Activated T-cell treated with anti-CD3 and anti-CD28 coated beads for 4 hours (primary cell): ENCODE data around the gene AQR.
"Not testable (repeated sequence)": the region's sequence is repeated elsewhere in the genome, so short reads cannot be mapped to it uniquely, and the experiment has no call there.

Source experiments
- DNase-seq: peaks from one replicate; pipeline ENCODE4 v3.0.0-alpha.2; 2020

AQR gene

DNA sequence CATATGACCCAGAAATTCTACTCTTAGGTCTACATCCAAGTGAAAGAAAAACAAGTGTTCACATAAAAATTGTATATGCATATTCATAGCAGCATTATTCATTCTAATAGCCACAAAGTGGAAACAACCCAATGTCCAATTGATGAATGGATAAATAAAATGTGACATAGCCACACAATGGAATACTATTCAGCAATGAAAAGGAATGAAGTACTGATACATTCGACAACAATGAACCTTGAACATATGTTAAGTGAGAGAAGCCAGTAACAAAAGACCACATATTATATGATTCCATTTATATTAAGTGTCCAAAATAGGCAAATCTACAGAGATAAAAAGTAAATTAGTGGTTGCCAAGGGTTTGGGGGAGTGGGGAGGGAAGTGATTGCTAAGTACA, 104.0 kb downstream of the AQR start:
- no peak for DNase-seq

GRCh38 chr15:34861214-34861613, 108.3 kb downstream of the AQR start:
- DNase-seq, result no peak

- no peak for DNase-seq
Measured at GRCh38 chr15:34855893-34856292, 113.6 kb downstream of the AQR start.

DNA sequence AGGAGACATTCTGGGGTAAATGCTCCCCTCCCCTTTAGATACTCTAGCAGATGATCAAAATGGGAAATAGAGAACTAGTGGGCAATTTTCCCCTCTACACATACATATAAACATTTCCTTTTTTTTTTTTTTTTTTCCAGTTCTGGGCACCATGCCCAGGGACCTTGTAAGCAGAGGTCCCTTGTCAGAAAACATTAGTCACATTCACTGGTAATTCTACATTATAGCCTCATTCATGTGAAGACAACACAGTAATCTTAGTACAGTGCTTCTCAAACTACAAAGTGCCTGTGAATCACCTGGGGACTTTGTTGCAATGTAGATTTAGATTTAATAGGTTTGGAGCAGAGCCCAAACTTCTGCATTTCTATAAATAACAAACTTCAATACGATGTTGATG, 114.1 kb downstream of the AQR start:
- DNase-seq, result no peak

DNA sequence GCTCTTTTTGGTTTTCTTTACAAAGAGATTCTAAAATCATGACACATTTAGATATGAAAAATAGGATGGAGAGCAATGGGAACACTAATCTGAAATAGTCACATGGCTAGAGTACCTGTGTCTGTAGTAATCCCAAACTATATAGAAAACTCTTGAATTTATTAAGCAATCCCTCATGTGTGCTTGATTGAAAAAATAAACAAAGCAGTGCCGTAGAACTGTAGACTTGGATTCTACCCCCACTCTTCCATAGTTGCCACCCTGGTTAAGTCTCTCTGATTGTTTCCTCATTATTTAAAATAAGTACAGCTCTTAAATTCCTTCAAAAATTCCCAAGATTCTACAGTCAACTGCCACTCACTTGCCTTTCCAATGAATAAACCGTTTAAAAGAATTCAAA, 115.3 kb downstream of the AQR start:
- DNase-seq, result no peak

GRCh38 chr15:34853001-34853758, 116.4 kb downstream of the AQR start:
- no peak for DNase-seq

GRCh38 chr15:34851751-34852150, 117.8 kb downstream of the AQR start:
- DNase-seq, result no peak

GRCh38 chr15:34851007-34851406, 118.5 kb downstream of the AQR start:
- DNase-seq, result no peak

GRCh38 chr15:34850121-34850520, 119.4 kb downstream of the AQR start:
- no peak for DNase-seq

DNA sequence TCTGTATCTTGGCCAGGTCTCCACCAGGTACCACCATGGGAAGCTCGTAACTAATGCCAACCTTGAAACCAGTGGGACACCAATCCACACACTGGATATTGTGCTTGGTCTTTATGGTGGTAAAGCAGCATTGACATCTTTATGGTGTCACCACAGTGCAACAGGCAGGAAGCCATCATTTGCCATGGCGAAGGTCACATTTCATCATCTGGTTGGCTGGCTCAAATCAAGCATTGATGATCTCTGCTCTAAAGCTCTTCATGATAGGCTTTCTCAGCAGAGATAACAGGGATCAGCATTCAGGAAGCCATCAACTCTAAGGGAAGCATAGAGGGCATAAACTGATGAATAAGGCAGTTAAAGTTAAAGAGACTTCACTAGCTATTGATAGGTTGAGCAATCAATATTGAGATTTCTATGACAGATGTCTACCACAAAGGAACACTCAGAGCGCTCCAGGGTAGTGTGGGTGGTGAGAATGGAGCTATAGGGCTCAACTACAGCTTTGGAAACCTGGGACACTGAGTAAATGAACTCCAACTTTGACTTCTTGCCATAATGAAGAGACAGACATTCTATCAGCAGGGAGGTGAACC, 120.1 kb downstream of the AQR start:
- no peak for DNase-seq

DNA sequence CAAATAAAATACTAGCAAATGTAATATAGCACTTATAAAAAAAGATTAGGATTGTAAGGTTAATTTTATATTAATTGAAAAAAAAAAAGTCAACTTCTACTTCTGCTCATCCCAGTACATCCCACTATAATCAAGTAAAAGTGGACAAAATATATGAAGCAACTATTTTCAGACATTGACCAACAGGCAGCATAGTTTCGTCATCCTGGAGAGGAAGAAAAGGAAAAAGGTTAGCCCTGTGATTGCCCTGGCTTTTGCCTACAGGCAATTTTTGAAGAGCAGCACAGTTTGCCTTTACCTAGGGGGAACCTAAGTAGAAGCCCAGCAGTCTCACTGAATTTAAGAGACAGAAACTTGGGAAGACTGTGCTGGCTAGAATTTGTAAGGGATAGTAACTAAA, 121.9 kb downstream of the AQR start:
- DNase-seq, result no peak

GRCh38 chr15:34841262-34841725, 128.2 kb downstream of the AQR start:
- DNase-seq, result no peak

DNA sequence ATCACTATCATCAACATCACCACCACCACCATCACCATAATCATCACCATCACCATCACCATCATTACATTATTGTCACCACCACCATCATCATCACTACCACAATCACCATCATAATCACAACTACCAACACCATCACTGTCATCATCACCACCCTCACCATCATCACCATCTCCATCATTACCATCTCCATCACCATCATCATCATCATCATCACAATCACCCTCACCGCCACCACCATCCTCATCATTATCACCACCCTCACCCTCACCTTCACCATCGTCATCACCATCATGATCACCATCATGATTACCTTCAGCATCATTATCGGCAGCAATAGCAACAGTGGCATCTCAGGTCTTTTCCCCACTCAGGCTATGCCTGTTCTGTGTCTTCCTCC, 131.3 kb downstream of the AQR start:
- no peak for DNase-seq

DNA sequence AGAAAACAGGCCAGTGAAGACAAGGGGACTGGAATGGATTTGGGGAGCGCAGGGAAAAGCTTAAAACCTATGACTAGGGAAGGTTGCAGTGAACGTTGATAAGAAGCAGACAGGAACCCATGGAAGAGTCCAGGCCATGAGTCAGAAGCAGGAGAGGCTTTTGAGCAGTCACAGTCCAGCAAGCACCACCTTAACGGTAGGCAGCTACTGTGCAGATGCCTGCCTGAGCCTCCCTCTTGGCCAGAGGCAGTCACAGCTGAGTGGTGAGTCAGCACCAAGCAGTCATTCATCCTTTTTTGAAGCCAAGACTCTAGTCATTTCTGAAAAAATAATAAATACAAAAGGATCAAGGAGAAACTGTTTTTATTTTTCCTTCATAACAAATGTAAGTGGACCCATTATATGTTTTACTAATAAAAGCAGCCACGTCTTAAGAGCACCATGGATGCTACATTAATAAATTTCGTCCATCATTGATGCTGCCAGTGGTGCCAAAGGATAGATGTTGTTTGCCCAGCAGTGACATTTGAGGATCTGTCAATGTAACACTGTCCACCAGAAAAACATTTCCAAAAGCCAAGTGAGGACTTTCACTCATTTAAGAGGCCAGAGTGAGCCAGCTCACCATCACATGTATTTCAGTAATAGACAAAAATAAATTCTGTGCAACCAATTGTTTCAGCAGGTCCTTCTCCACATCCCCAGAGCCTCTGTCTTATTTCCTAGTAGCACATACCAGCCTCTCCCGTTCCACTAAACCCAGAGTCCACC, 132.1 kb downstream of the AQR start:
- DNase-seq, result no peak

DNA sequence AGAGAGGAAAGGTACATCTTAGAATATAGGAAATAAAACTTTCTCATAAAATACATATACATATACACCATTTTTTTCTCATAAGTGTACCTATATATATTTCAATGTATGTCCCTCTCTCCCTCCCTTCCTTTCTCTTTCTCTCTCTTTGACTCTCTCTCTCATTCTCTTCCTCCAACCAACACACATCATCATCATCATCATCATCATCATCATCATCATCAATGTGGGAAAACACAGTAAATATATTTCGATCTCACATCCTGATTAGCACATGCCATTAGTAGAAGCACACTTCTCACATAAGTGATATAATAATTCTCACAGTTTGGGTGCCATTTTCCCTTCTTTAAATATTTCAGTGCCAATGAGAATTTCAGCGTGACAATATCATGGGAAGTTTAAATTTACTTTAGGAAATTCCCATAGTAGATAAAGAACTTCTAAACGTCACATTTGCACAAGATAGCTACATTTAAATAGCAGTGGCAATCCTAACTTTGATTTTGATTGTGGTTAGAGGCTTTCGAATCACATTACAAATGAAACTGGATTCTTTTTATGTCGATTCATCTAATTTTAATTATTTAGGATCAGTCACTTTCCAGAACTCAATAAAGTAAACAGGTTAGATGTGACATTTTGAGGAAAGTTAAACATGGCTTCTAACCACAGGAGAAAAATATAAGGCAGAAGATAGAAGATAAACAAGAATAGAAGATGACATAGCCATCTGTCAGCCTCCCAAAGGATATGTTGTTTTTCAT, 141.2 kb downstream of the AQR start:
- DNase-seq, result no peak

GRCh38 chr15:34821831-34822230, 147.7 kb downstream of the AQR start:
- no peak for DNase-seq

- no peak for DNase-seq
Measured at GRCh38 chr15:34820110-34820509, 149.4 kb downstream of the AQR start.

- DNase-seq, result no peak
Measured at GRCh38 chr15:34818526-34818925, 151.0 kb downstream of the AQR start.

DNA sequence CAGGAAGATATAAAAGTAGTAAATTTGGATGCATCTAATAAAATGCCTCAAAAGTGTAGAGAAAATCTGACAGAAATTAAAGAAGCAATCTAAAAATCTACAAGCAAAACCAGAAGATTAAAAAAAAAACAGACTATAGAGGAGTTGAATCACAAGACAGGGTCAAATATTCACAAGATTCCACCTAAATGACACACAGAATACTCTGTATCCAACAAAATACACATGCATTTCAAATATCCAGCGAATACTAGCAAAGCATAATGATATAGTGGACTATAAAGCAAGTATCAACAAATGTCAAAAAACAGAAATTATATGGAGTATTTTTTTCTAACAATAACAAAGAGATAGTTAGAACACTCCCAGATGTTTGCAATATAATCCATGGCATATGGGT, 153.7 kb downstream of the AQR start:
- DNase-seq, result no peak

- DNase-seq, result no peak
Measured at GRCh38 chr15:34813446-34814190, 155.9 kb downstream of the AQR start.

GRCh38 chr15:34812868-34813365, 156.6 kb downstream of the AQR start:
- not testable (repeated sequence) for DNase-seq

DNA sequence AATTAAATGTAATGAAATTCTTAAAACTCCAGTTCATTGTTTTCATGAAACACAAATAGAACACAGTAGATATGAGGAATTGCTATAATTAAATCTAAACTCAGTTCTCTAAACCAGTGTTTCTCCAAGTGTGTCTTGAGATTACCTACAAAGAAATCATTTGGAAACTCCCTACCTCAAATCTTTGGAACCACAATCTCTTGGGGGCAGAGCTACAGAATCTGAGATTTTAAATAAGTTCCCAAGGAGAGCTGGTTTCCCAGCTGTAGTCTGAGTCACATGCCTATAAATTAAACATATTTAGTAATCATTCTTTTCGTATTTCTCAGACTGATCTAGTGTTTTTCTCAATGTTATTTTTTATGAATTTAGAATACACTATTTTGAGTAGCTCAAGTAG, 157.2 kb downstream of the AQR start:
- no peak for DNase-seq
